ENCODE data around the gene UGT1A1. TPM values are rescaled to one million over a fixed set of nuclear protein-coding genes. Genes with fewer than 3 reads are reported as not detected.

Gene UGT1A1
- total RNA-seq, 1 experiment from 2014 or later: not detected

DNA sequence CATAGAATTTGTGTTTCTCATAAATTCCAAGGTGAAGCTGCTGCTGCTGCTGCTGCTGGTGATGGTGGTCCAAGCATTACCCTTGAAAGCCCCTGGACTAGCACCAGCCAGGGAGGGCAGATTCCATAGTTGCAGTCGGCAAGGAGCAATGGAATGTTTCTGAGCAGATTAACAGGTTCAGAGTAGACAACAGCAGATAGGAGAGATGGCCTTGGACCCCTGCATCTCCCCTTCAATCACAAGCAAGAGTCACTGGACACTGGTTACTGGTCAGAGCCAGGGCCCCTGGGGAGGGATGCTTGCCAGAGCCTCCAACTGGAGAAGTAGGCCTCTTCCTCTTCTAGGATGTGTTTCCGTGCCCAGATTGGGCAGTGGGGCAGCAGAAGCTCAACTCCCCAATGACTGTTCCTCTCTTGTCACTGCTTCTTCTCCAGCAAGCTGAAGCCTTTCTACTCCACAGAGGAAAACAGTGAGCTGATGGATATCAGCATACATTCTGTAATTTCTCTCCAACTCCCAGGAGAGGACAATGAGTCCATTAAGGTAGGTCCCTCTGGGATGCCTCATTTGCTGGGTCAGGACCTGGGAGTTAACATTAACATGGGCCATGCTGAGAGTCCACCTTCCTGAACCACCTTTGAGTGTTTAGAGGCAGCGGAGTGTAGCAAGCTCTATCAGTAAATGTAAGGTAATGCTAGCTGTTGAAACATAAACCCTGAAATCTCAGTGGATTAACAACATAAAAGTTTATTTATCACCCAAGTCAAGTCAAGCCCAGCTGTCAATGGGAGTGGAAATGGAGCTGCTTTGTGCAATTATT lies 53.4 kb downstream of the UGT1A1 start:
- peaks cover 15% of the 10 kb centered on the region for H3K27me3 Mint-ChIP-seq (ENCODE audit: low read depth)
- no peaks in the 10 kb centered on the region for H3K23me2 ChIP-seq (ENCODE audit: insufficient read length, low read depth, low read length, poor library complexity, severe bottlenecking)
- H3K9ac ChIP-seq (ENCODE audit: extremely low read depth, insufficient read length, low read length): no peak overlapping the region
- no peak overlapping the region for H4K8ac ChIP-seq (replicated peaks; ENCODE audit: insufficient read length, low read depth, low read length)
- no CpG with 5 or more reads among the region's 3 CpGs for WGBS (ENCODE audit: extremely low coverage, insufficient read length, low lambda C conversion rate)
- no peaks in the 10 kb centered on the region for H3K4me1 Mint-ChIP-seq
- H3K14ac ChIP-seq (ENCODE audit: insufficient read depth, low read length): no peak overlapping the region
- H3K4me1 ChIP-seq (ENCODE audit: insufficient read depth, low read length): no peaks in the 10 kb centered on the region
- H2BK120ac ChIP-seq (ENCODE audit: low read depth, low read length, poor library complexity, severe bottlenecking): no peak overlapping the region
- H2BK15ac ChIP-seq (ENCODE audit: low read depth, low read length): no peak overlapping the region
- no peak overlapping the region for H2AFZ ChIP-seq (ENCODE audit: low read length)
- H3K27ac Mint-ChIP-seq: no peak overlapping the region
- no peaks in the 10 kb centered on the region for H4K20me1 ChIP-seq (ENCODE audit: control insufficient read depth, insufficient read depth, insufficient read length)
- H4K91ac ChIP-seq (ENCODE audit: insufficient read length, low read depth, low read length): no peak overlapping the region
- no peak overlapping the region for H2BK12ac ChIP-seq (ENCODE audit: insufficient read length, low read depth, low read length)
- H2BK5ac ChIP-seq (ENCODE audit: insufficient read length, low read length): no peak overlapping the region
- no peak overlapping the region for H3K56ac ChIP-seq (ENCODE audit: insufficient read length, low read depth, low read length)
- no peak for DNase-seq
- H2AK5ac ChIP-seq (ENCODE audit: insufficient read length, low read length): no peak overlapping the region
- H2BK20ac ChIP-seq (ENCODE audit: low read depth, low read length, poor library complexity, severe bottlenecking): no peak overlapping the region
- TF ChIP-seq, protein P1, sequence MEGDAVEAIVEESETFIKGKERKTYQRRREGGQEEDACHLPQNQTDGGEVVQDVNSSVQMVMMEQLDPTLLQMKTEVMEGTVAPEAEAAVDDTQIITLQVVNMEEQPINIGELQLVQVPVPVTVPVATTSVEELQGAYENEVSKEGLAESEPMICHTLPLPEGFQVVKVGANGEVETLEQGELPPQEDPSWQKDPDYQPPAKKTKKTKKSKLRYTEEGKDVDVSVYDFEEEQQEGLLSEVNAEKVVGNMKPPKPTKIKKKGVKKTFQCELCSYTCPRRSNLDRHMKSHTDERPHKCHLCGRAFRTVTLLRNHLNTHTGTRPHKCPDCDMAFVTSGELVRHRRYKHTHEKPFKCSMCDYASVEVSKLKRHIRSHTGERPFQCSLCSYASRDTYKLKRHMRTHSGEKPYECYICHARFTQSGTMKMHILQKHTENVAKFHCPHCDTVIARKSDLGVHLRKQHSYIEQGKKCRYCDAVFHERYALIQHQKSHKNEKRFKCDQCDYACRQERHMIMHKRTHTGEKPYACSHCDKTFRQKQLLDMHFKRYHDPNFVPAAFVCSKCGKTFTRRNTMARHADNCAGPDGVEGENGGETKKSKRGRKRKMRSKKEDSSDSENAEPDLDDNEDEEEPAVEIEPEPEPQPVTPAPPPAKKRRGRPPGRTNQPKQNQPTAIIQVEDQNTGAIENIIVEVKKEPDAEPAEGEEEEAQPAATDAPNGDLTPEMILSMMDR (conservative IDR thresholded peaks at IDR 0.05): no peak
- H3K4me2 ChIP-seq (ENCODE audit: insufficient read depth, insufficient read length, low read length): no peak overlapping the region
- no peaks in the 10 kb centered on the region for H3K9me3 ChIP-seq (ENCODE audit: control insufficient read depth, low read depth, low read length)
- no peak overlapping the region for H4K5ac ChIP-seq (ENCODE audit: insufficient read length, low read depth, low read length)
- no peak overlapping the region for H3K4ac ChIP-seq (ENCODE audit: low read depth, low read length)
- no peak overlapping the region for H3K27ac ChIP-seq (ENCODE audit: insufficient read length, low read depth, low read length)
- H3K4me3 Mint-ChIP-seq: no peak overlapping the region
- H3K79me1 ChIP-seq (ENCODE audit: insufficient read depth, low read depth, low read length, poor library complexity, severe bottlenecking): no peaks in the 10 kb centered on the region
- H3K23ac ChIP-seq (ENCODE audit: insufficient read length, low read depth, low read length): no peak overlapping the region
- peaks cover 0 to 2% of the 10 kb centered on the region in 2 experiments; a peak in 1 of 5 replicates for H3K9me3 Mint-ChIP-seq
- no peak overlapping the region for H3K18ac ChIP-seq (ENCODE audit: insufficient read length, low read depth, low read length)
- no peaks in the 10 kb centered on the region for H3K27me3 ChIP-seq (ENCODE audit: insufficient read depth, low read length)
- H3T11ph ChIP-seq (ENCODE audit: low read length): no peak overlapping the region
- no peaks in the 10 kb centered on the region for H3K36me3 Mint-ChIP-seq (ENCODE audit: insufficient read depth in 1 of 3, low read depth in 3 of 3)
- no peaks in the 10 kb centered on the region for H3K79me2 ChIP-seq (ENCODE audit: insufficient read depth, low read length)
